GM12878 (cell line): ENCODE results near the gene CDC42BPA. TPM values are rescaled to one million over a fixed set of nuclear protein-coding genes. Genes with fewer than 3 reads are reported as not detected.

ENCODE experiments used
- EZH2 ChIP-seq: IDR thresholded peaks from 2 replicates; pipeline ENCODE4 v1.6.1; 2012; ENCODE audit warnings: low read depth, mild to moderate bottlenecking, control low read depth, inconsistent platforms, low read length, borderline replicate concordance; ENCODE audit not compliant: control insufficient read depth
- FOXM1 ChIP-seq: IDR thresholded peaks from 2 replicates; pipeline ENCODE4 v1.6.1; 2012; ENCODE audit warnings: low read depth, mild to moderate bottlenecking, inconsistent platforms, low read length, moderate library complexity
- RBBP5 ChIP-seq: fragments of 200-600 bp; sonication (generic); conservative IDR thresholded peaks from 2 replicates; pipeline ENCODE4 v1.6.1; 2016
- SKIL ChIP-seq: fragments of 450-650 bp; IDR thresholded peaks from 2 replicates; pipeline ENCODE4 v1.6.1; 2017; ENCODE audit warnings: mild to moderate bottlenecking, low read depth, inconsistent platforms; ENCODE audit not compliant: poor library complexity, severe bottlenecking
- SMC3 ChIP-seq: IDR thresholded peaks from 2 replicates; pipeline ENCODE4 v1.6.1; 2011; ENCODE audit warnings: low read length, improper control_type of control experiment, borderline replicate concordance
- TCF3 ChIP-seq: IDR thresholded peaks from 2 replicates; pipeline ENCODE4 v1.6.1; 2012; ENCODE audit warnings: low read depth, mild to moderate bottlenecking, low read length, borderline replicate concordance; ENCODE audit not compliant: insufficient read depth
- ZNF217 ChIP-seq: fragments of 450-650 bp; IDR thresholded peaks from 2 replicates; pipeline ENCODE4 v1.6.1; 2017; ENCODE audit warnings: antibody characterized with exemption, mild to moderate bottlenecking
- polyA plus RNA-seq, 11 experiments: library from polyadenylated mRNA; depleted of rRNA in 4 of 11; unstranded in 6 of 11; stranded (reverse) in 5 of 11; fragments of >200 nt; fragmentation: Nextera tagmentation in 4 of 11; fragmentation: Illumina TruSeq in 1 of 11; extraction: Ambion mirVana in 4 of 11; extraction: Trizol in 1 of 11; gene quantifications; 1 replicate in 1 of 11; 2 replicates in 10 of 11; pipeline versions ENCODE4 v1.2.1 to v1.2.3, GENCODE V29; 2011 to 2016; ENCODE audit warnings: inconsistent platforms in 2 of 11, missing spikeins in 2 of 11, low read depth in 1 of 11
- total RNA-seq, 4 experiments: library from RNA; depleted of rRNA in 3 of 4; stranded (reverse); fragments of >200 nt in 3 of 4; fragmentation: Illumina TruSeq in 1 of 4; extraction: Trizol in 1 of 4; gene quantifications; 2 replicates each; pipeline versions ENCODE4 v1.2.1 to v1.2.3, GENCODE V29; 2013 to 2021
- TF ChIP-seq, protein P1 (sequence below): fragments of 450-650 bp; formaldehyde crosslinking; IDR thresholded peaks from 2 replicates; pipeline ENCODE4 v1.5.0; 2022; ENCODE audit warnings: mild to moderate bottlenecking, missing genetic modification characterization
- TF ChIP-seq, protein P2 (sequence below): fragments of 450-650 bp; formaldehyde crosslinking; IDR thresholded peaks from 2 replicates; pipeline ENCODE4 v1.4.0; 2022; ENCODE audit warnings: mild to moderate bottlenecking, moderate library complexity

Gene CDC42BPA
- total and polyA plus RNA-seq, 10 of the 15 experiments (the other 5 are each of a cell fraction or from before 2014, with no cell fraction given), result 0.02 to 0.52 (median 0.10) TPM

- TF ChIP-seq RBBP5 (no peak), ZNF217 (no peak), FOXM1 (no peak), EZH2 (no peak), SKIL (no peak), TCF3 (no peak), SMC3 (no peak)
- TF ChIP-seq, protein P1, sequence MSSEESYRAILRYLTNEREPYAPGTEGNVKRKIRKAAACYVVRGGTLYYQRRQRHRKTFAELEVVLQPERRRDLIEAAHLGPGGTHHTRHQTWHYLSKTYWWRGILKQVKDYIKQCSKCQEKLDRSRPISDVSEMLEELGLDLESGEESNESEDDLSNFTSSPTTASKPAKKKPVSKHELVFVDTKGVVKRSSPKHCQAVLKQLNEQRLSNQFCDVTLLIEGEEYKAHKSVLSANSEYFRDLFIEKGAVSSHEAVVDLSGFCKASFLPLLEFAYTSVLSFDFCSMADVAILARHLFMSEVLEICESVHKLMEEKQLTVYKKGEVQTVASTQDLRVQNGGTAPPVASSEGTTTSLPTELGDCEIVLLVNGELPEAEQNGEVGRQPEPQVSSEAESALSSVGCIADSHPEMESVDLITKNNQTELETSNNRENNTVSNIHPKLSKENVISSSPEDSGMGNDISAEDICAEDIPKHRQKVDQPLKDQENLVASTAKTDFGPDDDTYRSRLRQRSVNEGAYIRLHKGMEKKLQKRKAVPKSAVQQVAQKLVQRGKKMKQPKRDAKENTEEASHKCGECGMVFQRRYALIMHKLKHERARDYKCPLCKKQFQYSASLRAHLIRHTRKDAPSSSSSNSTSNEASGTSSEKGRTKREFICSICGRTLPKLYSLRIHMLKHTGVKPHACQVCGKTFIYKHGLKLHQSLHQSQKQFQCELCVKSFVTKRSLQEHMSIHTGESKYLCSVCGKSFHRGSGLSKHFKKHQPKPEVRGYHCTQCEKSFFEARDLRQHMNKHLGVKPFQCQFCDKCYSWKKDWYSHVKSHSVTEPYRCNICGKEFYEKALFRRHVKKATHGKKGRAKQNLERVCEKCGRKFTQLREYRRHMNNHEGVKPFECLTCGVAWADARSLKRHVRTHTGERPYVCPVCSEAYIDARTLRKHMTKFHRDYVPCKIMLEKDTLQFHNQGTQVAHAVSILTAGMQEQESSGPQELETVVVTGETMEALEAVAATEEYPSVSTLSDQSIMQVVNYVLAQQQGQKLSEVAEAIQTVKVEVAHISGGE, result no peak
- TF ChIP-seq, protein P2, sequence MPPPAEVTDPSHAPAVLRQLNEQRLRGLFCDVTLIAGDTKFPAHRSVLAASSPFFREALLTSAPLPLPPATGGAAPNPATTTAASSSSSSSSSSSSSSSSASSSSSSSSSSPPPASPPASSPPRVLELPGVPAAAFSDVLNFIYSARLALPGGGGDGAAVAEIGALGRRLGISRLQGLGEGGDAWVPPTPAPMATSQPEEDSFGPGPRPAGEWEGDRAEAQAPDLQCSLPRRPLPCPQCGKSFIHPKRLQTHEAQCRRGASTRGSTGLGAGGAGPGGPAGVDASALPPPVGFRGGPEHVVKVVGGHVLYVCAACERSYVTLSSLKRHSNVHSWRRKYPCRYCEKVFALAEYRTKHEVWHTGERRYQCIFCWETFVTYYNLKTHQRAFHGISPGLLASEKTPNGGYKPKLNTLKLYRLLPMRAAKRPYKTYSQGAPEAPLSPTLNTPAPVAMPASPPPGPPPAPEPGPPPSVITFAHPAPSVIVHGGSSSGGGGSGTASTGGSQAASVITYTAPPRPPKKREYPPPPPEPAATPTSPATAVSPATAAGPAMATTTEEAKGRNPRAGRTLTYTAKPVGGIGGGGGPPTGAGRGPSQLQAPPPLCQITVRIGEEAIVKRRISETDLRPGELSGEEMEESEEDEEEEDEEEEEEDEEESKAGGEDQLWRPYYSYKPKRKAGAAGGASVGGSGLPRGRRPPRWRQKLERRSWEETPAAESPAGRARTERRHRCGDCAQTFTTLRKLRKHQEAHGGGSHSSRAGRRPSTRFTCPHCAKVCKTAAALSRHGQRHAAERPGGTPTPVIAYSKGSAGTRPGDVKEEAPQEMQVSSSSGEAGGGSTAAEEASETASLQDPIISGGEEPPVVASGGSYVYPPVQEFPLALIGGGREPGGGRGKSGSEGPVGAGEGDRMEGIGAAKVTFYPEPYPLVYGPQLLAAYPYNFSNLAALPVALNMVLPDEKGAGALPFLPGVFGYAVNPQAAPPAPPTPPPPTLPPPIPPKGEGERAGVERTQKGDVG (CRISPR knock-in tag), result no peak
These were observed 330.5 kb downstream of the CDC42BPA start (continued) for GRCh38 chr1:226987623-226988333.
